ENCODE results near the gene KIAA0040.

KIAA0040 gene

GRCh38 chr1:175169286-175170018 is 23.1 kb downstream of the KIAA0040 start:
- DNase-seq = no peak

- DNase-seq = no peak
Measured at GRCh38 chr1:175168782-175169181, 23.8 kb downstream of the KIAA0040 start.

- DNase-seq = no peak
Measured at GRCh38 chr1:175167861-175168260, 24.7 kb downstream of the KIAA0040 start.

GRCh38 chr1:175166746-175167145 is 25.8 kb downstream of the KIAA0040 start:
- DNase-seq = no peak

GRCh38 chr1:175164751-175165150 is 27.8 kb downstream of the KIAA0040 start:
- DNase-seq = no peak

- DNase-seq = no peak
Measured at GRCh38 chr1:175163702-175164101, 28.9 kb downstream of the KIAA0040 start.

GRCh38 chr1:175162955-175163354 is 29.6 kb downstream of the KIAA0040 start:
- DNase-seq = no peak

GRCh38 chr1:175158170-175158591 is 34.4 kb downstream of the KIAA0040 start:
- no peak for DNase-seq

- DNase-seq = no peak
Measured at GRCh38 chr1:175157200-175157599, 35.4 kb downstream of the KIAA0040 start.

- no peak for DNase-seq
Measured at GRCh38 chr1:175155936-175156335, 36.6 kb downstream of the KIAA0040 start.

GRCh38 chr1:175155473-175155856 is 37.1 kb downstream of the KIAA0040 start:
- DNase-seq = no peak

- DNase-seq = peak; percentile 63
Measured at GRCh38 chr1:175154629-175155472, 37.7 kb downstream of the KIAA0040 start.

GRCh38 chr1:175152006-175152652 is 40.4 kb downstream of the KIAA0040 start:
- peak; percentile 56 for DNase-seq

- no peak for DNase-seq
Measured at GRCh38 chr1:175150596-175151319, 41.8 kb downstream of the KIAA0040 start.

GRCh38 chr1:175148068-175148467 is 44.5 kb downstream of the KIAA0040 start:
- no peak for DNase-seq

- no peak for DNase-seq
Measured at GRCh38 chr1:175147569-175147968, 45.0 kb downstream of the KIAA0040 start.

GRCh38 chr1:175146529-175147213 is 45.9 kb downstream of the KIAA0040 start:
- DNase-seq = peak; percentile 51

- DNase-seq = no peak
Measured at GRCh38 chr1:175145899-175146528, 46.6 kb downstream of the KIAA0040 start.

- DNase-seq = no peak
Measured at GRCh38 chr1:175138579-175138978, 54.0 kb downstream of the KIAA0040 start.

GRCh38 chr1:175137369-175137768 is 55.2 kb downstream of the KIAA0040 start:
- no peak for DNase-seq

- no peak for DNase-seq
Measured at GRCh38 chr1:175136246-175136645, 56.3 kb downstream of the KIAA0040 start.

- no peak for DNase-seq
Measured at GRCh38 chr1:175134500-175134899, 58.1 kb downstream of the KIAA0040 start.

All from CD4-positive, alpha-beta T cell treated with Interferon gamma for 1 hour (primary cell).